Endometrial microvascular endothelial cells (primary cell): ENCODE data around the gene CHCHD6. TPM values are rescaled to one million over a fixed set of nuclear protein-coding genes. Genes with fewer than 3 reads are reported as not detected.

Experiments used
- in situ Hi-C: cut with HindIII; loops from 2 replicates; pipeline ENCODE4 v1.10.0; 2017; ENCODE audit warnings: low sequenced_read_pairs, low pct_unique_long_range_greater_than_20kb; ENCODE audit errors: inconsistent ontology term
- total RNA-seq: library from RNA; depleted of rRNA; stranded (reverse); fragments of >200 nt; gene quantifications from one replicate; pipeline ENCODE4 v1.2.3, GENCODE V29; 2015; ENCODE audit errors: inconsistent ontology term

Gene CHCHD6
- total RNA-seq, 1 donor from 2014 or later = 18.3 TPM

- in situ Hi-C loops = no loop called here
These were observed 27.0 kb downstream of the CHCHD6 start for GRCh38 chr3:126731044-126731443.

GRCh38 chr3:126732281-126733060 lies 28.4 kb downstream of the CHCHD6 start:
- in situ Hi-C loops = no loop called here

GRCh38 chr3:126733061-126733430 lies 29.0 kb downstream of the CHCHD6 start:
- in situ Hi-C loops = no loop called here

GRCh38 chr3:126734106-126734723 lies 30.2 kb downstream of the CHCHD6 start:
- in situ Hi-C loops = no loop called here

GRCh38 chr3:126737527-126737926 lies 33.5 kb downstream of the CHCHD6 start:
- in situ Hi-C loops = no loop called here

GRCh38 chr3:126742057-126742456 lies 38.0 kb downstream of the CHCHD6 start:
- in situ Hi-C loops = no loop called here

GRCh38 chr3:126743350-126743749 lies 39.3 kb downstream of the CHCHD6 start:
- in situ Hi-C loops = no loop called here

GRCh38 chr3:126743781-126744180 lies 39.7 kb downstream of the CHCHD6 start:
- in situ Hi-C loops = no loop called here

GRCh38 chr3:126745760-126746394 lies 41.8 kb downstream of the CHCHD6 start:
- in situ Hi-C loops = no loop called here

GRCh38 chr3:126746395-126747177 lies 42.5 kb downstream of the CHCHD6 start:
- in situ Hi-C loops = no loop called here

- in situ Hi-C loops = no loop called here
These were observed 43.7 kb downstream of the CHCHD6 start for GRCh38 chr3:126747768-126748167.

GRCh38 chr3:126748701-126749546 lies 44.9 kb downstream of the CHCHD6 start:
- in situ Hi-C loops = no loop called here

GRCh38 chr3:126749547-126749875 lies 45.5 kb downstream of the CHCHD6 start:
- in situ Hi-C loops = no loop called here

- in situ Hi-C loops = no loop called here
These were observed 46.1 kb downstream of the CHCHD6 start for GRCh38 chr3:126749931-126750755.

GRCh38 chr3:126750756-126751121 lies 46.7 kb downstream of the CHCHD6 start:
- in situ Hi-C loops = no loop called here

- in situ Hi-C loops = no loop called here
These were observed 47.7 kb downstream of the CHCHD6 start for GRCh38 chr3:126751611-126752302.
